Calu3 (cell line): ENCODE measurements around the gene PAQR3. TPM values are rescaled to one million over a fixed set of nuclear protein-coding genes. Genes with fewer than 3 reads are reported as not detected.

Experiments used
- BruUV-seq: library from RNA; stranded (reverse); fragments of 400-500 nt; replicated peaks from 2 replicates; lab custom pipeline; 2021; lab: Mats Ljungman, UMichigan
- CTCF ChIA-PET: fragments of 300-600 bp; sonication (Branson Sonifier 250); formaldehyde crosslinking; loops from one replicate; lab custom pipeline; 2022; ENCODE audit warnings: antibody characterized with exemption; lab: Charles Lee
- DNase-seq: peaks from one replicate; pipeline ENCODE4 v3.0.0; 2022
- H3K27ac Mint-ChIP-seq: one replicate; pipeline ENCODE4 v1.8.0; 2022; ENCODE audit warnings: mixed read lengths; ENCODE audit not compliant: unreplicated experiment
- H3K27me3 Mint-ChIP-seq: one replicate; pipeline ENCODE4 v1.8.0; 2022; ENCODE audit warnings: mixed read lengths; ENCODE audit not compliant: unreplicated experiment
- H3K36me3 Mint-ChIP-seq: one replicate; pipeline ENCODE4 v1.8.0; 2022; ENCODE audit warnings: mild to moderate bottlenecking, moderate library complexity, mixed read lengths; ENCODE audit not compliant: insufficient read depth, unreplicated experiment
- H3K4me1 Mint-ChIP-seq: one replicate; pipeline ENCODE4 v1.8.0; 2022; ENCODE audit warnings: mild to moderate bottlenecking, low read depth, mixed read lengths; ENCODE audit not compliant: unreplicated experiment
- H3K4me3 Mint-ChIP-seq: one replicate; pipeline ENCODE4 v1.8.0; 2022; ENCODE audit warnings: mild to moderate bottlenecking, low read depth, moderate library complexity, mixed read lengths; ENCODE audit not compliant: unreplicated experiment
- H3K9me3 Mint-ChIP-seq: one replicate; pipeline ENCODE4 v1.8.0; 2022; ENCODE audit warnings: low read depth, mixed read lengths; ENCODE audit not compliant: unreplicated experiment
- CTCF ChIP-seq: fragments of 200-600 bp; IDR thresholded peaks from one replicate; pipeline ENCODE4 v1.8.0; 2022; ENCODE audit warnings: antibody characterized with exemption; ENCODE audit not compliant: unreplicated experiment
- intact Hi-C: fragments of 100-400 bp; cut with micrococcal nuclease; formaldehyde crosslinking; loops from one replicate; pipeline ENCODE4 v1.10.0; 2022; ENCODE audit not compliant: unreplicated experiment
- total RNA-seq: library from RNA; stranded (reverse); gene quantifications from 2 replicates; pipeline ENCODE4 v1.2.3, GENCODE V29; 2022

Gene PAQR3
- total RNA-seq, 1 experiment from 2014 or later: 14.1 TPM

GRCh38 chr4:78971776-78972175 lies 32.5 kb upstream of the PAQR3 start:
- H3K4me3 Mint-ChIP-seq: no peak overlapping the region
- no peak overlapping the region for H3K27ac Mint-ChIP-seq
- no TSS peak for BruUV-seq
- intact Hi-C loops: no loop called here
- no peaks in the 10 kb centered on the region for H3K27me3 Mint-ChIP-seq
- TF ChIP-seq CTCF: no peak
- H3K4me1 Mint-ChIP-seq: no peaks in the 10 kb centered on the region
- no peaks in the 10 kb centered on the region for H3K9me3 Mint-ChIP-seq
- CTCF ChIA-PET: no interaction called here
- no peak for DNase-seq
- no peaks in the 10 kb centered on the region for H3K36me3 Mint-ChIP-seq

GRCh38 chr4:78971326-78971725 lies 32.1 kb upstream of the PAQR3 start:
- no TSS peak for BruUV-seq

GRCh38 chr4:78962597-78963115 lies 23.4 kb upstream of the PAQR3 start:
- no peak for DNase-seq
- no TSS peak for BruUV-seq

More at GRCh38 chr4:78971326-78971725, 32.1 kb upstream of the PAQR3 start:
- intact Hi-C loops: no loop called here
- H3K27me3 Mint-ChIP-seq: no peaks in the 10 kb centered on the region
- H3K4me3 Mint-ChIP-seq: no peak overlapping the region
- no peaks in the 10 kb centered on the region for H3K36me3 Mint-ChIP-seq
- H3K4me1 Mint-ChIP-seq: no peaks in the 10 kb centered on the region
- CTCF ChIA-PET: no interaction called here
- TF ChIP-seq CTCF: no peak
- no peaks in the 10 kb centered on the region for H3K9me3 Mint-ChIP-seq
- no peak overlapping the region for H3K27ac Mint-ChIP-seq
- DNase-seq: no peak

GRCh38 chr4:78960926-78961325 lies 21.7 kb upstream of the PAQR3 start:
- no peak overlapping the region for H3K4me3 Mint-ChIP-seq
- H3K36me3 Mint-ChIP-seq: no peaks in the 10 kb centered on the region
- TF ChIP-seq CTCF: no peak
- no peaks in the 10 kb centered on the region for H3K4me1 Mint-ChIP-seq
- no peaks in the 10 kb centered on the region for H3K27me3 Mint-ChIP-seq
- DNase-seq: no peak
- BruUV-seq: no TSS peak
- CTCF ChIA-PET: no interaction called here
- H3K9me3 Mint-ChIP-seq: no peaks in the 10 kb centered on the region
- no peak overlapping the region for H3K27ac Mint-ChIP-seq
- intact Hi-C loops: loop anchor here (10.0 kb wide), 1 partner anchor 504 kb away; no protein-coding TSS in a partner anchor

More at GRCh38 chr4:78962597-78963115, 23.4 kb upstream of the PAQR3 start:
- intact Hi-C loops: loop anchor here (10.0 kb wide), 1 partner anchor 502 kb away; no protein-coding TSS in a partner anchor
- TF ChIP-seq CTCF: no peak
- Mint-ChIP-seq H3K9me3 (no peaks in the 10 kb centered on the region), H3K27me3 (no peaks in the 10 kb centered on the region), H3K4me3 (no peak overlapping the region), H3K36me3 (no peaks in the 10 kb centered on the region), H3K4me1 (no peaks in the 10 kb centered on the region), H3K27ac (no peak overlapping the region)
- CTCF ChIA-PET: no interaction called here
